Ishikawa (cell line): ENCODE results near the gene TBC1D5.

Source experiments
- CEBPB ChIP-seq: IDR thresholded peaks from 2 replicates; pipeline ENCODE4 v1.6.1; 2012
- CREB1 ChIP-seq: IDR thresholded peaks from 2 replicates; pipeline ENCODE4 v1.6.1; 2012; ENCODE audit warnings: low read depth
- EGR1 ChIP-seq: IDR thresholded peaks from 2 replicates; pipeline ENCODE4 v1.6.1; 2012
- EP300 ChIP-seq: IDR thresholded peaks from 2 replicates; pipeline ENCODE4 v1.6.1; 2012; ENCODE audit warnings: borderline replicate concordance
- FOXM1 ChIP-seq: IDR thresholded peaks from 2 replicates; pipeline ENCODE4 v1.6.1; 2012; ENCODE audit warnings: low read depth, borderline replicate concordance
- MAX ChIP-seq: IDR thresholded peaks from 2 replicates; pipeline ENCODE4 v1.6.1; 2012
- NFIC ChIP-seq: IDR thresholded peaks from 2 replicates; pipeline ENCODE4 v1.6.1; 2012
- RAD21 ChIP-seq: IDR thresholded peaks from 2 replicates; pipeline ENCODE4 v1.6.1; 2012; ENCODE audit warnings: low read depth
- TAF1 ChIP-seq: IDR thresholded peaks from 2 replicates; pipeline ENCODE4 v1.6.1; 2012; ENCODE audit warnings: low read depth, mild to moderate bottlenecking
- TCF12 ChIP-seq: IDR thresholded peaks from 2 replicates; pipeline ENCODE4 v1.6.1; 2012; ENCODE audit warnings: low read depth
- TEAD4 ChIP-seq: IDR thresholded peaks from 2 replicates; pipeline ENCODE4 v1.6.1; 2012
- USF1 ChIP-seq: IDR thresholded peaks from 2 replicates; pipeline ENCODE4 v1.6.1; 2012
- YY1 ChIP-seq: IDR thresholded peaks from 2 replicates; pipeline ENCODE4 v1.6.1; 2012; ENCODE audit warnings: low read depth
- ZBTB7A ChIP-seq: IDR thresholded peaks from 2 replicates; pipeline ENCODE4 v1.6.1; 2012; ENCODE audit warnings: low read depth
- TF ChIP-seq, protein P1 (sequence below): IDR thresholded peaks from 2 replicates; pipeline ENCODE4 v1.6.1; 2012; ENCODE audit warnings: low read depth, mild to moderate bottlenecking

TBC1D5 gene

GRCh38 chr3:17420668-17421067 is 321.8 kb downstream of the TBC1D5 start:
- no peak for TF ChIP-seq EP300
- TF ChIP-seq RAD21 = no peak
- TF ChIP-seq NFIC = no peak
- TF ChIP-seq TEAD4 = no peak
- TF ChIP-seq ZBTB7A = no peak
- TF ChIP-seq TCF12 = no peak
- no peak for TF ChIP-seq TAF1
- no peak for TF ChIP-seq CEBPB

DNA sequence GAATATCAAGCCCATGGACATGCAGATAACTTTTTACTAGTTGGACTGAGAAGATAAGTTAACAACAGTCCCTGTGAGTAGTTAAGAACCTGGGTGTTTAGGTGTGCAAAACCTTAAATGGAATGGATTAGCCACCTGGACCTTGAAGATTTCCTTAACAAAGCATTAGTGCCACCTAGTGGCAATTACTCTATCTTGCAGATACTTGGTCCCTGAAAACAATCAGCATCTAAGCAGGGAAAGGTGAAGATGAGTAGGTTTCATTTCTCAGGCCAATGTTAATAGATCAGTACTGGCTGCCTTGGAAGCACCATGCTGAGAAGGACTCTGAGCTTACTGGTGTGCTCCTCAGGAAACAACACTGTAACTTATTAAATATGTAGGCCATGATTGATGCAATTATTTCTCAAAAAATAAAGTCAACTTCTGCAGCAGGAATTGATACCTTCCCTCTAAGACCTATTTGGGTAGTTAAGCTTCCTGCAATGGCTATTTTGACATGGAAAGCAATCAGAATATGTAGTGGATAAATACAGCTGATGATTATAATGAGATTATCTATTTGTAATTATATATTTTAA is 329.4 kb downstream of the TBC1D5 start:
- TF ChIP-seq, protein P1, sequence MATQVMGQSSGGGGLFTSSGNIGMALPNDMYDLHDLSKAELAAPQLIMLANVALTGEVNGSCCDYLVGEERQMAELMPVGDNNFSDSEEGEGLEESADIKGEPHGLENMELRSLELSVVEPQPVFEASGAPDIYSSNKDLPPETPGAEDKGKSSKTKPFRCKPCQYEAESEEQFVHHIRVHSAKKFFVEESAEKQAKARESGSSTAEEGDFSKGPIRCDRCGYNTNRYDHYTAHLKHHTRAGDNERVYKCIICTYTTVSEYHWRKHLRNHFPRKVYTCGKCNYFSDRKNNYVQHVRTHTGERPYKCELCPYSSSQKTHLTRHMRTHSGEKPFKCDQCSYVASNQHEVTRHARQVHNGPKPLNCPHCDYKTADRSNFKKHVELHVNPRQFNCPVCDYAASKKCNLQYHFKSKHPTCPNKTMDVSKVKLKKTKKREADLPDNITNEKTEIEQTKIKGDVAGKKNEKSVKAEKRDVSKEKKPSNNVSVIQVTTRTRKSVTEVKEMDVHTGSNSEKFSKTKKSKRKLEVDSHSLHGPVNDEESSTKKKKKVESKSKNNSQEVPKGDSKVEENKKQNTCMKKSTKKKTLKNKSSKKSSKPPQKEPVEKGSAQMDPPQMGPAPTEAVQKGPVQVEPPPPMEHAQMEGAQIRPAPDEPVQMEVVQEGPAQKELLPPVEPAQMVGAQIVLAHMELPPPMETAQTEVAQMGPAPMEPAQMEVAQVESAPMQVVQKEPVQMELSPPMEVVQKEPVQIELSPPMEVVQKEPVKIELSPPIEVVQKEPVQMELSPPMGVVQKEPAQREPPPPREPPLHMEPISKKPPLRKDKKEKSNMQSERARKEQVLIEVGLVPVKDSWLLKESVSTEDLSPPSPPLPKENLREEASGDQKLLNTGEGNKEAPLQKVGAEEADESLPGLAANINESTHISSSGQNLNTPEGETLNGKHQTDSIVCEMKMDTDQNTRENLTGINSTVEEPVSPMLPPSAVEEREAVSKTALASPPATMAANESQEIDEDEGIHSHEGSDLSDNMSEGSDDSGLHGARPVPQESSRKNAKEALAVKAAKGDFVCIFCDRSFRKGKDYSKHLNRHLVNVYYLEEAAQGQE = no peak
- TF ChIP-seq NFIC = no peak
- TF ChIP-seq RAD21 = peak; percentile 82
- TF ChIP-seq ZBTB7A = no peak

GRCh38 chr3:17411157-17411877 is 331.1 kb downstream of the TBC1D5 start:
- TF ChIP-seq MAX (no peak), TAF1 (no peak), ZBTB7A (no peak), EP300 (no peak), TCF12 (no peak), FOXM1 (no peak)

DNA sequence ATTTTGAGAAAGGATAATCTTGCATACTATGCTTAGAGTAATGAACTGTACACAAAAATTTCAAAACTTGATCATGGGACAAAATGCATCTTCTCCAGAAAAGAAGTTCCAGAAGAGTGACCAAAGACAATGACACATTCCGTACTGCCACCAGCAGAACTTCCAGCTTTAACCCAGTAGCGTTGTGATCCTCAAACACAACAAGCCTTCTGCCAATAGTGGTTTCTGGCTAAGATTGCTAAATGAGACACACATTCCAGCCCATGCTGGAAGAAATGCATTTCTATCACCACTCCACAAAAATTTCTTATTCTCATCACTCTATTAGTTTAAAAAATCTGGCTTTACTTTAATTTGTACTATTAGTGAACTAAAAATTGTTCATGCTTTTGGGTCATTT is 334.9 kb downstream of the TBC1D5 start:
- TF ChIP-seq CREB1 (no peak), NFIC (peak; percentile 32; the same call in 1 of the 2 replicates), ZBTB7A (no peak), TEAD4 (peak; percentile 48; the same call in 1 of the 2 replicates), YY1 (no peak), FOXM1 (no peak; the same call in 1 of the 2 replicates), TAF1 (no peak), EP300 (no peak), MAX (no peak), CEBPB (0 out of 2 replicates have a peak, but pooled peaks have one; percentile 28), USF1 (no peak), TCF12 (no peak), EGR1 (no peak), RAD21 (no peak)
- TF ChIP-seq, protein P1 = no peak

DNA sequence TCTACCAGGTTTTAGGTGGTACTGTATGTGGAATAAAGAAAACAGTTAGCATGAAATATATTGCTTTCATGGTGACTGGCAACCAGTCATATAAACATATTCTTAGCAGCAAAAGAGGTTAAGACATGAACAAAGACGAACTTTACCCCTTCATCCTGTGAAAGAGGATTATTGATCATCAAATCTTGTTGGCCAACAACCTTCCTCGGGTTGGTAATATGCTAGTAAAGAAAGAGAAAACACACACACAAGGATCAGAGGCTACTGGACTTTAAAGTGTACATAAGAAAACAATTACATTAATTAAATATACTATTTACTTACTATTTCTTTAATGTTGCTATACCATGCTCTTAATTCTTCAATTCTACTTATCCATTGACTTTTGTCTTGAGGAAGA is 337.9 kb downstream of the TBC1D5 start:
- TF ChIP-seq, protein P1 = no peak
- TF ChIP-seq CREB1 (no peak), CEBPB (no peak), EP300 (no peak), TAF1 (no peak), ZBTB7A (no peak)
